Hair follicle dermal papilla cell (primary cell): ENCODE results near the gene ZSCAN29. TPM values are rescaled to one million over a fixed set of nuclear protein-coding genes. Genes with fewer than 3 reads are reported as not detected.

Experiments used
- total RNA-seq: library from RNA; depleted of rRNA; stranded (reverse); fragments of >200 nt; gene quantifications from 2 replicates; pipeline ENCODE4 v1.2.3, GENCODE V29; 2012

The ZSCAN29 gene
- total RNA-seq, result 25.8 and 26.0 TPM in 2 replicates

GRCh38 chr15:43370975-43371974 is at the start of gene ZSCAN29, which contains the start of gene TUBGCP4:
Gene ZSCAN29 (minus strand): TSS chr15:43371043. CDS start chr15:43369913, 1,130 bp downstream.
Gene TUBGCP4 (plus strand): TSS chr15:43371101. CDS start chr15:43371355, 254 bp downstream.

GRCh38 chr15:43329960-43330779 is 40.7 kb downstream of the ZSCAN29 start, which contains the start of gene LCMT2:
Gene LCMT2 (minus strand): TSS chr15:43330573. CDS start chr15:43330489, 84 bp downstream.

Other genes with a start within 250 kb of the ZSCAN29 start
- 15.4 and 18.2 TPM in 2 replicates for gene TMEM62, start 237.5 kb downstream of the ZSCAN29 start, total RNA-seq
- gene CCNDBP1, start 185.6 kb downstream of the ZSCAN29 start, total RNA-seq, result 70.6 and 81.2 TPM in 2 replicates
- not detected in 2 replicates for gene EPB42, start 150.0 kb downstream of the ZSCAN29 start, total RNA-seq
- not detected in 2 replicates for gene TGM5, start 104.1 kb downstream of the ZSCAN29 start, total RNA-seq
- gene TGM7, start 68.8 kb downstream of the ZSCAN29 start, total RNA-seq, result not detected in 2 replicates
- gene LCMT2, start 40.5 kb downstream of the ZSCAN29 start, total RNA-seq, result 7.5 and 9.2 TPM in 2 replicates
- 10.5 and 13.6 TPM in 2 replicates for gene TUBGCP4, start 58 bp upstream of the ZSCAN29 start, total RNA-seq
- 82.0 and 90.9 TPM in 2 replicates for gene TP53BP1, start 122.1 kb upstream of the ZSCAN29 start, total RNA-seq
- gene MAP1A, start 146.6 kb upstream of the ZSCAN29 start, total RNA-seq, result 115 and 116 TPM in 2 replicates
- gene PPIP5K1, start 219.2 kb upstream of the ZSCAN29 start, total RNA-seq, result 21.0 and 44.5 TPM in 2 replicates
- not detected in 2 replicates for gene CKMT1B, start 223.0 kb upstream of the ZSCAN29 start, total RNA-seq
- under 0.01 TPM in 1 of 2 replicates, not detected in the other for gene STRC, start 247.8 kb upstream of the ZSCAN29 start, total RNA-seq